Measurements from ENCODE around the gene SAAL1.
A peak's percentile ranks its signal among the peaks of the same experiment; 100 is the strongest.

SAAL1 gene

DNA sequence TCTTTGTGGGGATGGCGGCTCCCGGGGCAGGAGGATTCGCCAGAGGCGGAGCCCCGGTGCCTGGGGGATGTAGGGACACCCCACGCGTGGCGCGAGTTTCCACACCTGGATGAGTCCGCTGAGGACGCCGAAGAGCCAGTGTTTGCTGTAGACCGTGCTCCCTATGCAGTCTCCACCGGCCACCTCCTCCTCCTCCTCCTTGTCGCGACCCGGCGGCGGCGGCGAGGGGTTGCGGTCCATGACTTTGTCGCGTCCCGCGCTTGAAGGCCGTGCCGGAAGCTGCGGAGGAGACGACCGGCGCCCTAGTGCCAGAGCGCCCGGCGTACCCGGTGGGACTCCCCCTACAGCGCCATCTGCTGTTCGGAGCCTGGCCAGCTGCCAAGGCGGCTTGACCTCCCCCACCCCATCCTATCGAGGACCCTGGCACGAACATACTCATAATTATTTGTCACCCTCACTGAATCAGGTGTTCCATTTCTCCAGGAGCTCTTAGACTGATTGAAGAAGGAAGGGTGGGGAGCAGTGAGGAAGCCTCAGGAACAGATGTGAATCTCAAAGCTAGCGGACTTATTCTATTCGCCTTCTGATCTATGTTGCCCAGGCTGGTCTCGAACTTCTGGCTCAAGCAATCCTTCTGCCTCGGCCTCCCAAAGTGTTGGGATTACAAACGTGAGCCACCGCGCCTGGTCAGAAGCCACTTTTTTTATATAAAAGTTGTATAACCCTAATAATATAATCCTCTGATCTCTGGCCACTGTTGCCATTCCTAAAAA lies at the start of gene SAAL1 (continued):
- TF ChIP-seq ZNF404 (tag by site-specific recombination; IDR thresholded peaks at IDR 0.05) (no peak), ZNF548 (tag by site-specific recombination; IDR thresholded peaks at IDR 0.05) (no peak), ZNF184 (tag by site-specific recombination; IDR thresholded peaks at IDR 0.05) (no peak), ZNF2 (tag by site-specific recombination; IDR thresholded peaks at IDR 0.05) (peak; percentile 89), ZNF501 (tag by site-specific recombination; IDR thresholded peaks at IDR 0.05) (peak; percentile 93), GLI4 (tag by site-specific recombination; IDR thresholded peaks at IDR 0.05) (0 out of 2 replicates have a peak, but pooled peaks have one; percentile 40), ZNF580 (tag by site-specific recombination; IDR thresholded peaks at IDR 0.05) (peak; percentile 80; the same call in 1 of the 2 replicates), ZNF148 (tag by site-specific recombination; IDR thresholded peaks at IDR 0.05; ENCODE audit: borderline replicate concordance) (no peak), ZNF223 (tag by site-specific recombination; IDR thresholded peaks at IDR 0.05) (no peak), ZNF16 (tag by site-specific recombination; IDR thresholded peaks at IDR 0.05; ENCODE audit: low read depth) (no peak), ZNF24 (tag by site-specific recombination; IDR thresholded peaks at IDR 0.05) (peak; percentile 75), REPIN1 (tag by site-specific recombination; IDR thresholded peaks at IDR 0.05; ENCODE audit: low read depth) (peak; percentile 68; the same call in 1 of the 2 replicates), KLF7 (tag by site-specific recombination; IDR thresholded peaks at IDR 0.05; ENCODE audit: borderline replicate concordance) (no peak), ZNF324 (tag by site-specific recombination; IDR thresholded peaks at IDR 0.05) (0 out of 2 replicates have a peak, but pooled peaks have one; percentile 61), ZFP69B (tag by site-specific recombination; IDR thresholded peaks at IDR 0.05) (0 out of 2 replicates have a peak, but pooled peaks have one; percentile 46), ZNF830 (tag by site-specific recombination; IDR thresholded peaks at IDR 0.05; ENCODE audit: low read depth) (no peak), ZNF302 (tag by site-specific recombination; IDR thresholded peaks at IDR 0.05; ENCODE audit: low read depth) (no peak), ZNF350 (tag by site-specific recombination; IDR thresholded peaks at IDR 0.05) (no peak), ZNF692 (tag by site-specific recombination; IDR thresholded peaks at IDR 0.05) (peak; percentile 71), ZNF561 (tag by site-specific recombination; IDR thresholded peaks at IDR 0.05; ENCODE audit: borderline replicate concordance) (peak; percentile 62; the same call in 1 of the 2 replicates), ZNF654 (tag by site-specific recombination; IDR thresholded peaks at IDR 0.05; ENCODE audit: low read depth) (peak; percentile 17; the same call in 1 of the 2 replicates), GLIS2 (tag by site-specific recombination; IDR thresholded peaks at IDR 0.05) (peak; percentile 87), ZNF23 (tag by site-specific recombination; IDR thresholded peaks at IDR 0.05; ENCODE audit: borderline replicate concordance) (no peak)
- TF ChIP-seq, protein P1, sequence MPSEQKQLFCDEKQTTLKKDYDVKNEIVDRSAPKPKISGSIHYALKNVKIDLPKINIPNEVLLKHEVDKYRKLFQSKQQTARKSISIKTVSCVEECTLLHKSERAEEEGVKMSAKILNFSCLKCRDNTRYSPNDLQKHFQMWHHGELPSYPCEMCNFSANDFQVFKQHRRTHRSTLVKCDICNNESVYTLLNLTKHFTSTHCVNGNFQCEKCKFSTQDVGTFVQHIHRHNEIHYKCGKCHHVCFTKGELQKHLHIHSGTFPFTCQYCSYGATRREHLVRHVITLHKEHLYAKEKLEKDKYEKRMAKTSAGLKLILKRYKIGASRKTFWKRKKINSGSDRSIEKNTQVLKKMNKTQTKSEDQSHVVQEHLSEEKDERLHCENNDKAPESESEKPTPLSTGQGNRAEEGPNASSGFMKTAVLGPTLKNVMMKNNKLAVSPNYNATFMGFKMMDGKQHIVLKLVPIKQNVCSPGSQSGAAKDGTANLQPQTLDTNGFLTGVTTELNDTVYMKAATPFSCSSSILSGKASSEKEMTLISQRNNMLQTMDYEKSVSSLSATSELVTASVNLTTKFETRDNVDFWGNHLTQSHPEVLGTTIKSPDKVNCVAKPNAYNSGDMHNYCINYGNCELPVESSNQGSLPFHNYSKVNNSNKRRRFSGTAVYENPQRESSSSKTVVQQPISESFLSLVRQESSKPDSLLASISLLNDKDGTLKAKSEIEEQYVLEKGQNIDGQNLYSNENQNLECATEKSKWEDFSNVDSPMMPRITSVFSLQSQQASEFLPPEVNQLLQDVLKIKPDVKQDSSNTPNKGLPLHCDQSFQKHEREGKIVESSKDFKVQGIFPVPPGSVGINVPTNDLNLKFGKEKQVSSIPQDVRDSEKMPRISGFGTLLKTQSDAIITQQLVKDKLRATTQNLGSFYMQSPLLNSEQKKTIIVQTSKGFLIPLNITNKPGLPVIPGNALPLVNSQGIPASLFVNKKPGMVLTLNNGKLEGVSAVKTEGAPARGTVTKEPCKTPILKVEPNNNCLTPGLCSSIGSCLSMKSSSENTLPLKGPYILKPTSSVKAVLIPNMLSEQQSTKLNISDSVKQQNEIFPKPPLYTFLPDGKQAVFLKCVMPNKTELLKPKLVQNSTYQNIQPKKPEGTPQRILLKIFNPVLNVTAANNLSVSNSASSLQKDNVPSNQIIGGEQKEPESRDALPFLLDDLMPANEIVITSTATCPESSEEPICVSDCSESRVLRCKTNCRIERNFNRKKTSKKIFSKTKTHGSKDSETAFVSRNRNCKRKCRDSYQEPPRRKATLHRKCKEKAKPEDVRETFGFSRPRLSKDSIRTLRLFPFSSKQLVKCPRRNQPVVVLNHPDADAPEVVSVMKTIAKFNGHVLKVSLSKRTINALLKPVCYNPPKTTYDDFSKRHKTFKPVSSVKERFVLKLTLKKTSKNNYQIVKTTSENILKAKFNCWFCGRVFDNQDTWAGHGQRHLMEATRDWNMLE (tag by site-specific recombination; conservative IDR thresholded peaks at IDR 0.05; ENCODE audit: low read depth) = peak; percentile 68; the same call in 1 of the 2 replicates
- TF ChIP-seq, protein P2, sequence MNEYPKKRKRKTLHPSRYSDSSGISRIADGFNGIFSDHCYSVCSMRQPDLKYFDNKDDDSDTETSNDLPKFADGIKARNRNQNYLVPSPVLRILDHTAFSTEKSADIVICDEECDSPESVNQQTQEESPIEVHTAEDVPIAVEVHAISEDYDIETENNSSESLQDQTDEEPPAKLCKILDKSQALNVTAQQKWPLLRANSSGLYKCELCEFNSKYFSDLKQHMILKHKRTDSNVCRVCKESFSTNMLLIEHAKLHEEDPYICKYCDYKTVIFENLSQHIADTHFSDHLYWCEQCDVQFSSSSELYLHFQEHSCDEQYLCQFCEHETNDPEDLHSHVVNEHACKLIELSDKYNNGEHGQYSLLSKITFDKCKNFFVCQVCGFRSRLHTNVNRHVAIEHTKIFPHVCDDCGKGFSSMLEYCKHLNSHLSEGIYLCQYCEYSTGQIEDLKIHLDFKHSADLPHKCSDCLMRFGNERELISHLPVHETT (tag by site-specific recombination; IDR thresholded peaks at IDR 0.05) = 0 out of 2 replicates have a peak, but pooled peaks have one; percentile 41
- TF ChIP-seq, protein P3, sequence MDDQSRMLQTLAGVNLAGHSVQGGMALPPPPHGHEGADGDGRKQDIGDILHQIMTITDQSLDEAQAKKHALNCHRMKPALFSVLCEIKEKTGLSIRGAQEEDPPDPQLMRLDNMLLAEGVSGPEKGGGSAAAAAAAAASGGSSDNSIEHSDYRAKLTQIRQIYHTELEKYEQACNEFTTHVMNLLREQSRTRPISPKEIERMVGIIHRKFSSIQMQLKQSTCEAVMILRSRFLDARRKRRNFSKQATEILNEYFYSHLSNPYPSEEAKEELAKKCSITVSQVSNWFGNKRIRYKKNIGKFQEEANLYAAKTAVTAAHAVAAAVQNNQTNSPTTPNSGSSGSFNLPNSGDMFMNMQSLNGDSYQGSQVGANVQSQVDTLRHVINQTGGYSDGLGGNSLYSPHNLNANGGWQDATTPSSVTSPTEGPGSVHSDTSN (CRISPR knock-in tag; IDR thresholded peaks at IDR 0.05) = peak; percentile 64
